ENCODE results near the gene BRD4.

DNA sequence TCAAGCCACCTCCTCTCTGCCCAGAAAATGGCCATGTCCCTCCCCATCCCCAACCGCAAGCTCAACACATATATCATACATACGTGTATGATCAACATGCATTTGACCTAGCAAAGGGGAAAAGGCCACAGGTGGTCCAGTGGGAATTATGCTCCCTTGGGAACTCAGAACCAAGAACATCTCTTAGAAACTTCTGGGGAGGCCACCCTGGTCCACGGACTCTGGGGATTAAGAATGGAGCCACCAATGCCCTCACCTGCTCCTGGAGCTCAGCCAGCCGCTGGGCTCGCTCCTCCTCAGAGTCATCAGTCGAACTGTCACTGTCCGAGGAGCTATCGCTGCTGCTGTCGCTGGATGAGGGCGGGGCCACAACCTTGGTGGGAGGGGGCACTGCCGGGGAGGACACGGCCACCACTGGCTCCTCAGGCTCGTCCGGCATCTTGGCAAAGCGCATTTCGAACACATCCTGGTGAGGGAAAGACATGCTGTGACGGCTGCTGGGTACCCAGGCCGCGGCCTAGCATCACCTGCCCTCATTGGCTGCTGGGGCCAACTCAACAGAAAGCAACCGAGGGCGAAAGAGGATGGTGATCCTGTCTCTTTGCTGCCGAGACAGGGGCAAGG, 75.5 kb downstream of the BRD4 start:
- TF ChIP-seq, protein P1, sequence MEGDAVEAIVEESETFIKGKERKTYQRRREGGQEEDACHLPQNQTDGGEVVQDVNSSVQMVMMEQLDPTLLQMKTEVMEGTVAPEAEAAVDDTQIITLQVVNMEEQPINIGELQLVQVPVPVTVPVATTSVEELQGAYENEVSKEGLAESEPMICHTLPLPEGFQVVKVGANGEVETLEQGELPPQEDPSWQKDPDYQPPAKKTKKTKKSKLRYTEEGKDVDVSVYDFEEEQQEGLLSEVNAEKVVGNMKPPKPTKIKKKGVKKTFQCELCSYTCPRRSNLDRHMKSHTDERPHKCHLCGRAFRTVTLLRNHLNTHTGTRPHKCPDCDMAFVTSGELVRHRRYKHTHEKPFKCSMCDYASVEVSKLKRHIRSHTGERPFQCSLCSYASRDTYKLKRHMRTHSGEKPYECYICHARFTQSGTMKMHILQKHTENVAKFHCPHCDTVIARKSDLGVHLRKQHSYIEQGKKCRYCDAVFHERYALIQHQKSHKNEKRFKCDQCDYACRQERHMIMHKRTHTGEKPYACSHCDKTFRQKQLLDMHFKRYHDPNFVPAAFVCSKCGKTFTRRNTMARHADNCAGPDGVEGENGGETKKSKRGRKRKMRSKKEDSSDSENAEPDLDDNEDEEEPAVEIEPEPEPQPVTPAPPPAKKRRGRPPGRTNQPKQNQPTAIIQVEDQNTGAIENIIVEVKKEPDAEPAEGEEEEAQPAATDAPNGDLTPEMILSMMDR (optimal IDR thresholded peaks at IDR 0.05 in 1 of 3, IDR thresholded peaks at IDR 0.05 in 1 of 3, conservative IDR thresholded peaks at IDR 0.05 in 1 of 3; ENCODE audit: extremely low read depth in 1 of 3, insufficient read depth in 2 of 3, low read length in 3 of 3) = no peak
- no peak for TF ChIP-seq EZH2 (IDR thresholded peaks at IDR 0.05; ENCODE audit: low read length)
